ENCODE results near the gene TOE1. TPM values are rescaled to one million over a fixed set of nuclear protein-coding genes. Genes with fewer than 3 reads are reported as not detected.
A peak's percentile ranks its signal among the peaks of the same experiment; 100 is the strongest.

Gene TOE1
- total RNA-seq, 4 donors from 2014 or later: 5.5 to 8.5 (median 8.5) TPM

DNA sequence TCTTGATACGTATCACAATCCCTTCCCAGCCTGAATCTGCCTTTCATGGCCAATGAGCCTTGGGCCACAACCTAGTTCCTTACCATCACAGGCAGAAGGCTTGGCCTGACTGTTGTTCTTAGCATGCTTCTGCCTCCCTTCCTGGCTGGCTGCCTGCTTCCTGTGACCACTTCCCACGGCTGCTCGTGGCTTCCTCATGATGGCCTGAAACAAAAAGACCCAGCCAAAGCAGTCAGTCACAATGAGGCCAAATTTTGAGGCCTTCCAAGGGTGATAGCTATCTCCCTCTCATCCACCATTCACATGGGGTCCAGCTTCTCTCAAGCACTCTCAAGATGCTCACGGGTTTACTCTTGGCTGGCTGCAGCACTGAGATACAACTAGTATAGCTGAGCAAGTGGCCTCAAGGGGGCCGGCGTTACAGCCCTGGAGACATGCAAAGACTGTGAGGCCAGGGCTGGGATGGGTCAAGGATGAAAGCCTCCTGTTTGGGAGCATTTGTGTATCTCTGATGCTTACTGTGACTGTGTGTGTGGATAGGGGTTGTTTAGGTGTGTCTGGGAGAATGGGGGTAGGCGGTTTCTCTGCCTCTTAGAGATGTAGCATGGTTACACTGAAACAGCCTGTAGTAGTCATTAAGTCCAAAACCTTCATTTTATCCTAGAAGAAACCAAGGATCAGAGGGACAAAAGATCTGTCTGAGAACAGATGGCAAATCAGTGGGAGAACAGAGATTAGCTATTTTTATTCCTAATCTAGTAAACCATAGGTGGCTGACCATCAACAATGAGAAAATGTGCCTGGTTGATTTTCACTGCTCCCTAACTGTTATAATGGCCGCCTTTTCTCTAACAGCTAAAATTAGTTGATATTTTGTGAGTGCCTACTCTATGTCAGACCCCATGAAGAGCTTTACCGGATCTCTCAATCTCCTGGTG lies 5.4 kb upstream of the TOE1 start:
- TF ChIP-seq EP300 (IDR thresholded peaks at IDR 0.05) (no peak), POLR2A (IDR thresholded peaks at IDR 0.05) (no peak), POLR2AphosphoS5 (IDR thresholded peaks at IDR 0.05) (no peak)
- TF ChIP-seq, protein P1, sequence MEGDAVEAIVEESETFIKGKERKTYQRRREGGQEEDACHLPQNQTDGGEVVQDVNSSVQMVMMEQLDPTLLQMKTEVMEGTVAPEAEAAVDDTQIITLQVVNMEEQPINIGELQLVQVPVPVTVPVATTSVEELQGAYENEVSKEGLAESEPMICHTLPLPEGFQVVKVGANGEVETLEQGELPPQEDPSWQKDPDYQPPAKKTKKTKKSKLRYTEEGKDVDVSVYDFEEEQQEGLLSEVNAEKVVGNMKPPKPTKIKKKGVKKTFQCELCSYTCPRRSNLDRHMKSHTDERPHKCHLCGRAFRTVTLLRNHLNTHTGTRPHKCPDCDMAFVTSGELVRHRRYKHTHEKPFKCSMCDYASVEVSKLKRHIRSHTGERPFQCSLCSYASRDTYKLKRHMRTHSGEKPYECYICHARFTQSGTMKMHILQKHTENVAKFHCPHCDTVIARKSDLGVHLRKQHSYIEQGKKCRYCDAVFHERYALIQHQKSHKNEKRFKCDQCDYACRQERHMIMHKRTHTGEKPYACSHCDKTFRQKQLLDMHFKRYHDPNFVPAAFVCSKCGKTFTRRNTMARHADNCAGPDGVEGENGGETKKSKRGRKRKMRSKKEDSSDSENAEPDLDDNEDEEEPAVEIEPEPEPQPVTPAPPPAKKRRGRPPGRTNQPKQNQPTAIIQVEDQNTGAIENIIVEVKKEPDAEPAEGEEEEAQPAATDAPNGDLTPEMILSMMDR (IDR thresholded peaks at IDR 0.05): no peak
- DNase-seq (ENCODE audit: low spot score in 2 of 2): no peak
- H3K27ac ChIP-seq: no peak overlapping the region
- H3K27me3 ChIP-seq: no peaks in the 10 kb centered on the region
- H3K36me3 ChIP-seq: peaks cover 44% of the 10 kb centered on the region
- WGBS: 67% methylated on average over 8 of the region's 9 CpGs
- H3K9me3 ChIP-seq: no peaks in the 10 kb centered on the region
- peaks cover 7% of the 10 kb centered on the region for H3K4me1 ChIP-seq
- H3K4me3 ChIP-seq: no peak overlapping the region

DNA sequence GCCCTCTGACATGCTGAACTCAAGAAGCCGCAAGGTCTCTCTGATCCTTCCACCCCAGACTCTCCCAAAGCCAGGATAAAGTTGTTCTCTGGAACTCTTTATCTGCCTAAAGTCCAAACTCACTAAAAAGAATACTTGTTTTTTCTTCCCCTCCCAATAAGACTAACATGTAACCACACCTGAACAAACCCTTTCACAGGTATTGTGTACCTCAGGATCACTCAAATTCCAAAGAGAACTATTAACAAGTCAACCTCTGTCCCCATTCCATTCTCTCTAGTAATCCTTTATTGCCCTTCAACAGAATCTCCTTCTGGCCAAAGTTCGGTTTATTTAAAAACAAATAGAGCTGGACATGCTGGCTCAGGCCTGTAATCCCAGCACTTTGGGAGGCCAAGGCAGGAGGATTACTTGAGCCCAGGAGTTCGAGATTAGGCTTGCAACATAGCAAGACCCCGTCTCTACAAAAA lies 4.1 kb upstream of the TOE1 start:
- Histone ChIP-seq H3K36me3 (peaks cover 31% of the 10 kb centered on the region), H3K4me1 (peaks cover 12% of the 10 kb centered on the region), H3K27ac (no peak overlapping the region), H3K9me3 (no peaks in the 10 kb centered on the region), H3K27me3 (no peaks in the 10 kb centered on the region), H3K4me3 (no peak overlapping the region)
- TF ChIP-seq POLR2A (IDR thresholded peaks at IDR 0.05): no peak
- WGBS: 83% methylated on average over 4 of the region's 4 CpGs
- no peak for DNase-seq (ENCODE audit: low spot score in 2 of 2)

DNA sequence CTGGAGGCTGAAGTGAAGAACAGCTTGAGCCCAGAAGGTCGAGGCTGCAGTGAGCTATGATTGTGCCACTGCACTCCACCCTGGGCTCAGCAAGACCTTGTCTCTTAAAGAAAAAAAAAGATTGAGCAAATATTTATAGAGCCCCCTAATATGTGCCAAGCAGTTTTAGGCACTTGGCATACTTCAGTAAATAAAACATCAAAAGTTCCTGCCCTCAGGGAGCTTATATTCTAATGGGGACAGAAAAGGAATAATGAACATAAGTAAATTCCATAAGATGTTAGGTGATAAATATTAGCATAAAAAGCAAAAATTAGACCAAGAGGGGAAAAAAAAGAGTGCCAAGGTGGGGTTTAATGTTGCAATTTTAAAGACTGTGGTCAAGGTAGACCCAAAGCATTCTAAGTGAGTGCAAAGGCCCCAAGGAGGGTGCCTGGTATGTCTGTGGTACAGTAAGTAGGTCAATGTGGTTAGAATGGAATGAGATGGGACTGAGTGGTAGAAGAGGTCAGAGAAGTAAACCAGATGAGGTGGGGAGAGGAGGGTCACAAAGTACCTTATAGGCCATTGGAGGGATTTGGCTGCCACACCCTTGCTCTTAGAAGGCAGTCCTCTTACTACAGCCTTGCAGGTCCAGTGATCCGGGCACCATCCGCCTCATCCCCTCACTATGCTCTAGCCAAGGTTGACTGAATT lies 2.2 kb upstream of the TOE1 start:
- whole genome bisulfite sequencing: 89% methylated on average over 3 of the region's 3 CpGs
- no peak for DNase-seq (ENCODE audit: low spot score in 2 of 2)
- H3K9me3 ChIP-seq: no peaks in the 10 kb centered on the region
- no peak overlapping the region for H3K27ac ChIP-seq
- TF ChIP-seq EP300 (IDR thresholded peaks at IDR 0.05): no peak
- TF ChIP-seq POLR2AphosphoS5 (IDR thresholded peaks at IDR 0.05): no peak
- TF ChIP-seq, protein P1 (IDR thresholded peaks at IDR 0.05): no peak
- TF ChIP-seq POLR2A (IDR thresholded peaks at IDR 0.05): no peak
- peaks cover 23% of the 10 kb centered on the region for H3K4me1 ChIP-seq
- H3K27me3 ChIP-seq: no peaks in the 10 kb centered on the region
- peaks cover 20% of the 10 kb centered on the region for H3K36me3 ChIP-seq
- H3K4me3 ChIP-seq: no peak overlapping the region

- 25% methylated on average over 6 of the region's 6 CpGs for WGBS
- Histone ChIP-seq H3K4me3 (peak overlapping the region; percentile 59), H3K36me3 (peaks cover 40% of the 10 kb centered on the region), H3K27ac (peak overlapping the region; percentile 93), H3K4me1 (peaks cover 23% of the 10 kb centered on the region), H3K27me3 (no peaks in the 10 kb centered on the region), H3K9me3 (no peaks in the 10 kb centered on the region)
- TF ChIP-seq, protein P1 (IDR thresholded peaks at IDR 0.05): no peak
- no peak for TF ChIP-seq POLR2A (IDR thresholded peaks at IDR 0.05)
- no peak for TF ChIP-seq POLR2AphosphoS5 (IDR thresholded peaks at IDR 0.05)
- TF ChIP-seq EP300 (IDR thresholded peaks at IDR 0.05): no peak
- no peak for DNase-seq (ENCODE audit: low spot score in 2 of 2)
Measured at GRCh38 chr1:45340816-45341466, 971 bp downstream of the TOE1 start.

- H3K4me1 ChIP-seq: peaks cover 32% of the 10 kb centered on the region
- DNase-seq (ENCODE audit: low spot score in 2 of 2): no peak
- H3K9me3 ChIP-seq: no peaks in the 10 kb centered on the region
- TF ChIP-seq EP300 (IDR thresholded peaks at IDR 0.05): no peak
- peaks cover 47% of the 10 kb centered on the region for H3K36me3 ChIP-seq
- WGBS: 100% methylated on average over 1 of the region's 2 CpGs
- no peaks in the 10 kb centered on the region for H3K27me3 ChIP-seq
- H3K27ac ChIP-seq: no peak overlapping the region
- H3K4me3 ChIP-seq: no peak overlapping the region
Measured at GRCh38 chr1:45344499-45344898, 4.5 kb downstream of the TOE1 start.
